ENCODE results near the gene MID1.

DNA sequence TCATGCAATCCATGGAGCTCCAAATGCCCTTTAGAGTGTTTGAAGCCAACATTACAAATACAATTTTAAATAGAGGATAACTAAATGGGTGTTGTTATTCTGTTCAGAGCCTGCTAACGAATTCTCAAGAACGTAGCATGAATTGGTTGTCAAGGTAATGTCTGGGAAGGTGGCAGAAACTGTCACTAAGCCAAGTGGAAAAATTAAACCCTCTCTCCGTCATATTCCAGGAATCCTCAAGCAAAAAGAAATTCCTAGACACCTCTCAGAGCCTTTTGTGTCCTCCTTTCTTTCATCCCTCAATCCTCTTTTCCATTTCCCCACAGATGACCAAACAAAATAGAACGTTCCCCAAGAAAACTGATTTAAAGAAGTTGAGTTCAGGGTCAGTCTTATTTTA, 204.0 kb downstream of the MID1 start:
- TF ChIP-seq EZH2 (IDR thresholded peaks at IDR 0.05; ENCODE audit: insufficient read depth, low read length), result no peak
- TF ChIP-seq, protein P1, sequence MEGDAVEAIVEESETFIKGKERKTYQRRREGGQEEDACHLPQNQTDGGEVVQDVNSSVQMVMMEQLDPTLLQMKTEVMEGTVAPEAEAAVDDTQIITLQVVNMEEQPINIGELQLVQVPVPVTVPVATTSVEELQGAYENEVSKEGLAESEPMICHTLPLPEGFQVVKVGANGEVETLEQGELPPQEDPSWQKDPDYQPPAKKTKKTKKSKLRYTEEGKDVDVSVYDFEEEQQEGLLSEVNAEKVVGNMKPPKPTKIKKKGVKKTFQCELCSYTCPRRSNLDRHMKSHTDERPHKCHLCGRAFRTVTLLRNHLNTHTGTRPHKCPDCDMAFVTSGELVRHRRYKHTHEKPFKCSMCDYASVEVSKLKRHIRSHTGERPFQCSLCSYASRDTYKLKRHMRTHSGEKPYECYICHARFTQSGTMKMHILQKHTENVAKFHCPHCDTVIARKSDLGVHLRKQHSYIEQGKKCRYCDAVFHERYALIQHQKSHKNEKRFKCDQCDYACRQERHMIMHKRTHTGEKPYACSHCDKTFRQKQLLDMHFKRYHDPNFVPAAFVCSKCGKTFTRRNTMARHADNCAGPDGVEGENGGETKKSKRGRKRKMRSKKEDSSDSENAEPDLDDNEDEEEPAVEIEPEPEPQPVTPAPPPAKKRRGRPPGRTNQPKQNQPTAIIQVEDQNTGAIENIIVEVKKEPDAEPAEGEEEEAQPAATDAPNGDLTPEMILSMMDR (IDR thresholded peaks at IDR 0.05; ENCODE audit: insufficient read depth, low read depth, low read length), result no peak

Measured in astrocyte (in vitro differentiated cells and primary cell).